22Rv1 (cell line): Measurements from ENCODE around the gene PSAT1.

ENCODE experiments used
- CTCF ChIP-seq: fragments of 450-650 bp; IDR thresholded peaks from 2 replicates; pipeline ENCODE4 v1.5.1; 2017; ENCODE audit warnings: mild to moderate bottlenecking
- ZFX ChIP-seq: fragments of 450-650 bp; IDR thresholded peaks from 2 replicates; pipeline ENCODE4 v1.6.1; 2017; ENCODE audit warnings: antibody characterized with exemption, borderline replicate concordance

DNA sequence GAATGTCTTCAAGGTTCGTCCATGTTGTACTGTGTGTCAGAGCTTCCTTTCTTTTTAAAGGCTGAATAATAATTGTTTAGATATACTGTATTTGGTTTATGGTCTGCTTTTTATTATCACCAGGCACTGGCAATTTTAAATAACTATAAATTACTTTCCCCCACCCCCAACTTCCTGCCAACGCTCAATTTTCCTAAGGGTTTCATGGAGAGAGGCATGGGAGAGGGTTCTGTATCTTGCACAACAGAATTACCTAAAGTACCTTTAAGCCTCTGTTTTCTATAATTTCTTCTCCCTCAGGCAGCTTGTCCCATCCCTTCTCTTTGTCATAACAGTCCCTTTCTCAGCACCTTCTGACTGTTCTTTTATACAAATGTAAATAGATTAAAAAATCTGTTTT is 10.4 kb downstream of the PSAT1 start:
- no peak for TF ChIP-seq CTCF
- no peak for TF ChIP-seq ZFX
